Ovary (tissue), 9 donors: ENCODE measurements around the gene EID2. TPM values are rescaled to one million over a fixed set of nuclear protein-coding genes. Genes with fewer than 3 reads are reported as not detected.

Source experiments
- DNase-seq, 5 donors: peaks; one replicate each; pipeline ENCODE4 v3.0.0-alpha.2; 2019 to 2020
- H3K27ac ChIP-seq, 2 donors: fragments of 200-600 bp; one replicate each; pipeline versions ENCODE4 v1.5.1 to v1.8.0; 2019 to 2022
- H3K27me3 ChIP-seq: fragments of 200-600 bp; one replicate; pipeline ENCODE4 v1.8.0; 2022
- H3K36me3 ChIP-seq: fragments of 200-600 bp; sonication (generic); one replicate; pipeline ENCODE4 v1.5.1; 2019
- H3K4me1 ChIP-seq: one replicate; pipeline ENCODE4 v1.8.1; 2013; ENCODE audit warnings: mild to moderate bottlenecking, moderate library complexity; ENCODE audit not compliant: insufficient read depth
- H3K4me3 ChIP-seq: fragments of 200-600 bp; sonication (generic); one replicate; pipeline ENCODE4 v1.5.1; 2017
- H3K9me3 ChIP-seq, 2 donors: fragments of 200-600 bp in 1 of 2; sonication (generic) in 1 of 2; one replicate each; pipeline versions ENCODE4 v1.5.1 to v1.8.1; 2013 to 2019; ENCODE audit warnings: mild to moderate bottlenecking in 1 of 2, moderate library complexity in 1 of 2
- CTCF ChIP-seq, 3 donors: fragments of 450-650 bp in 2 of 3; fragments of 200-600 bp in 1 of 3; IDR thresholded peaks; one replicate each; pipeline versions ENCODE4 v1.5.1 to v1.8.0; 2016 to 2022; ENCODE audit warnings: antibody characterized with exemption in 3 of 3, mild to moderate bottlenecking in 1 of 3
- EP300 ChIP-seq: sonication (generic); formaldehyde crosslinking; IDR thresholded peaks from one replicate; pipeline ENCODE4 v1.6.1; 2017; ENCODE audit warnings: antibody characterized with exemption
- POLR2A ChIP-seq: fragments of 450-650 bp; IDR thresholded peaks from one replicate; pipeline ENCODE4 v1.6.1; 2017; ENCODE audit warnings: antibody characterized with exemption, mild to moderate bottlenecking, moderate library complexity
- WGBS, 3 donors: extraction: QIAGEN DNeasy Blood & Tissue Kit in 1 of 3; methylation state at CpG; one replicate each; pipeline versions ENCODE4 v1.1.5 to v1.1.7; 2013 to 2017; 5-methylcytosine and 5-hydroxymethylcytosine counted together
- intact Hi-C, 4 donors: fragments of 100-400 bp; cut with DNase I; formaldehyde crosslinking; loops; one replicate each; pipeline versions ENCODE4 v1.11.0 to v1.15.1; 2022 to 2023
- polyA plus RNA-seq, 2 donors: library from polyadenylated mRNA; stranded (reverse); fragments of 200-250 nt in 1 of 2; fragments of 350-450 nt in 1 of 2; fragmentation: Illumina TruSeq in 1 of 2; extraction: RNeasy Lipid Tissue Mini Kit (QIAGEN cat#74804) in 1 of 2; gene quantifications; one replicate each; pipeline ENCODE4 v1.2.3, GENCODE V29; 2013 to 2014
- total RNA-seq, 7 donors: library from RNA; depleted of rRNA in 2 of 7; stranded (reverse); fragments of >200 nt in 2 of 7; fragmentation: NEBNext Ultra II Directional in 3 of 7; extraction: Animal tissue kit (Norgen Biotek cat#: 25700) in 3 of 7; gene quantifications; one replicate each; pipeline versions ENCODE4 v1.1.0 to v1.2.4, GENCODE V29; 2016 to 2023
- donor health status: DM: no; HTN: no; CAD: no; lungs with moderate emphysema.
- donor health status: DM: no; HTN: no; CAD: no.
- donor health status: Bipolar disorder and iron deficiency.
- donor health status: DM: yes; HTN: yes; CAD: no.
- donor health status: DM: no; HTN: no; CAD: no.
- donor health status: DM: yes; HTN: yes; CAD: no.

Gene EID2
- total and polyA plus RNA-seq, 9 donors = 6.9 to 17.0 (median 13.1) TPM

- H3K9me3 ChIP-seq = no peaks in the 10 kb centered on the region
- TF ChIP-seq CTCF (IDR thresholded peaks at IDR 0.05) (no peak), POLR2A (no peak), EP300 (no peak)
Measured at GRCh38 chr19:39498798-39499642, 40.9 kb downstream of the EID2 start, which contains the start of gene DLL3. Gene DLL3, plus strand, starts transcription at chr19:39498947. Its CDS starts 28 bp downstream, at chr19:39498975.

DNA sequence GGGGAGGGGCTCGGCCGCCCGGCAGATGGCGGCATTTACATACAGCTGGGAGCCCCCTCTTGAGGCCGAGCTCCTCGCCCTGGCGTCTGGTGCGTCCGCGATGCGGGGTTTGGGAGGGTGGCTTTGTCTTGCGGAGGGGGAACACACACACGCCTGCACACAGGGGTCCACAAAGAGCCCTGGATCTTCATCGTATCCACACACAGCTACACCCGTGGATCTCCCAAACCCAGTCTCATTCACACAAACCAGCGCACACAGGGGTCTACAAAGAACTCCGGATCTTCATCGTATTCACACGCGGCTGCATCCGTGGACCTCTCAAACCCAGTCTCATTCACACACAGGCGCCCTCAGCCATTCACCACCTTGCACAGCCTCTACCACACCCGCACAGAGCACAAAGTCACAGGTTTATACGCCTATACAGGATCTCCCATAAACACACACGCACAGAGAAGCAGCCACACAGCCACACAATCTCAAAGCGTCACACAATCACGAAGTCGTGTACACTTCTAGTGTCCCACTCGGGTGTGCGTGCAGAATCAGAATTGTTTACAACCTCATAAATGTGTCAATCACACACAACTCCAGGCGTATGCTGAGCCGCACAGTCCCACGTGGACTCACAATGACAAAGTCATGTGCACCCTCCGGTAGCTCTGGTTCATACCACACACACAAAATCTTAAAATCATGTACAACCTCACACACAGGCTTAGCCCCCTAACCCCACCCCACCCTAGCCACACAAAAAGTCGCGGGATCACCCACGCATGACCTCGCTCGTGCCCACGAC is 41.8 kb downstream of the EID2 start:
- peaks cover 4% of the 10 kb centered on the region for H3K27me3 ChIP-seq
- DNase-seq = peak in 4 of 5 donors; percentile 28 to 49 (median 38)
- no peak overlapping the region for H3K4me3 ChIP-seq
- no peaks in the 10 kb centered on the region for H3K4me1 ChIP-seq
- no peaks in the 10 kb centered on the region for H3K36me3 ChIP-seq
- WGBS, 3 donors = 1% methylated on average over 35 to 40 of the region's 40 CpGs
- no peak overlapping the region for H3K27ac ChIP-seq
- intact Hi-C loops = no loop called here
- TF ChIP-seq CTCF (IDR thresholded peaks at IDR 0.05) (peak in 1 of 3 donors; percentile 6), EP300 (no peak)
- no peaks in the 10 kb centered on the region for H3K9me3 ChIP-seq

More at GRCh38 chr19:39498798-39499642, 40.9 kb downstream of the EID2 start, which contains the start of gene DLL3:
- H3K27me3 ChIP-seq = peaks cover 4% of the 10 kb centered on the region
- no peak within 1 kb of the TSS for H3K27ac ChIP-seq
- intact Hi-C loops = no loop called here
- no peak within 1 kb of the TSS for H3K4me3 ChIP-seq
- no peak for DNase-seq
- no peaks in the 10 kb centered on the region for H3K4me1 ChIP-seq
- 0 to 2% (median 1%) methylated on average over 49 to 60 of the region's 60 CpGs for WGBS, 3 donors
- no peaks in the 10 kb centered on the region for H3K36me3 ChIP-seq

GRCh38 chr19:39497701-39497995 is 42.3 kb downstream of the EID2 start:
- Histone ChIP-seq H3K4me3 (no peak overlapping the region), H3K27me3 (peaks cover 4% of the 10 kb centered on the region), H3K4me1 (no peaks in the 10 kb centered on the region), H3K36me3 (no peaks in the 10 kb centered on the region), H3K27ac (no peak overlapping the region), H3K9me3 (no peaks in the 10 kb centered on the region)
- DNase-seq = no peak
- intact Hi-C loops = no loop called here
- TF ChIP-seq CTCF (IDR thresholded peaks at IDR 0.05) (no peak), EP300 (no peak), POLR2A (no peak)
- 0% methylated on average over 6 to 7 of the region's 7 CpGs for WGBS, 3 donors

DNA sequence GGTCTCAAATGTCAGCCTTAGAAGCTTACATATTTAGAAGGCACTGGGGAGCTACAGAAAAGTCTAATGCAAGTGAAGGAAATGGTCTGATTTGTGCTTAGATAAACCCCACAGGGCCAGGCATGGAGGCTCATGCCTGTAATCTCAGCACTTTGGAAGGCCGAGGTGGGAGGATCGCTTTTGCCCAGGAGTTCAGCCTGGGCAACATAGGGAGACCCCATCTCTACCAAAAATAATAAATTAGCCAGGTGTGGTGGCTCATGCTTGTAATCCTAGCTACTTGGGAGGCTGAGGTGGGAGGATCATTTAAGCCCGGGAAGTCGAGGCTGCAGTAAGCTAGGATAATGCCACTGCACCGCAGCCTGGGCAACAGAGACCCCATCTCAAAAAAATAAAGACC is 43.9 kb downstream of the EID2 start:
- Histone ChIP-seq H3K27me3 (peaks cover 4% of the 10 kb centered on the region), H3K4me1 (no peaks in the 10 kb centered on the region), H3K4me3 (no peak overlapping the region), H3K27ac (no peak overlapping the region), H3K9me3 (no peaks in the 10 kb centered on the region), H3K36me3 (no peaks in the 10 kb centered on the region)
- intact Hi-C loops = no loop called here
- TF ChIP-seq CTCF (IDR thresholded peaks at IDR 0.05) = no peak
- TF ChIP-seq EP300 = no peak
- TF ChIP-seq POLR2A = no peak
- 66 to 83% (median 73%) methylated on average over 5 of the region's 5 CpGs for WGBS, 3 donors
- no peak for DNase-seq
